NCI-H82 (cell line): ENCODE measurements around the gene OR1Q1.
"Not testable (repeated sequence)": the region's sequence is repeated elsewhere in the genome, so short reads cannot be mapped to it uniquely, and the experiment has no call there.

Source experiments
- DNase-seq: peaks from one replicate; lab custom pipeline; 2025; lab: John Stamatoyannopoulos, UW

OR1Q1 gene, protein sequence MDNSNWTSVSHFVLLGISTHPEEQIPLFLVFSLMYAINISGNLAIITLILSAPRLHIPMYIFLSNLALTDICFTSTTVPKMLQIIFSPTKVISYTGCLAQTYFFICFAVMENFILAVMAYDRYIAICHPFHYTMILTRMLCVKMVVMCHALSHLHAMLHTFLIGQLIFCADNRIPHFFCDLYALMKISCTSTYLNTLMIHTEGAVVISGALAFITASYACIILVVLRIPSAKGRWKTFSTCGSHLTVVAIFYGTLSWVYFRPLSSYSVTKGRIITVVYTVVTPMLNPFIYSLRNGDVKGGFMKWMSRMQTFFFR

DNA sequence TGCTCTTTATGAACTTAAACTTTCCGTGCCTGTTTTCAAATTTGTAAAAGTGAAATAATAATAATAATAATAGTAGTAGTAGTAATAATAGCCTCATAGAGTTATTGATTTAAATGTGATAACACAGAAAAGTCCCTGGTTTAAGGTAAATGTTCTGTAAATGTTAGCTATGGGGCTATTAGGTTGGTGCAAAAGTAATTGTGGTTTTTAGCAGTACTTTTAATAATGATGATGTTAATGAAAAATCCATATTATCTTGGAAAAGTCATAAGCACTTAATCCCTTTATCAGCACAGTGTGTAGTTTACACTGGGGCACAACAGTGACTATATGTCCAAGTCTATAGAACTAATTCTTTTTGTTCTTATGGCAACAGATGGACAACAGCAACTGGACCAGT is at the start of gene OR1Q1:
Gene OR1Q1, plus strand, starts transcription at position 377 of the 400 bp plus-strand sequence. Its CDS starts 0 bp downstream, at position 377.
- no peak for DNase-seq

DNA sequence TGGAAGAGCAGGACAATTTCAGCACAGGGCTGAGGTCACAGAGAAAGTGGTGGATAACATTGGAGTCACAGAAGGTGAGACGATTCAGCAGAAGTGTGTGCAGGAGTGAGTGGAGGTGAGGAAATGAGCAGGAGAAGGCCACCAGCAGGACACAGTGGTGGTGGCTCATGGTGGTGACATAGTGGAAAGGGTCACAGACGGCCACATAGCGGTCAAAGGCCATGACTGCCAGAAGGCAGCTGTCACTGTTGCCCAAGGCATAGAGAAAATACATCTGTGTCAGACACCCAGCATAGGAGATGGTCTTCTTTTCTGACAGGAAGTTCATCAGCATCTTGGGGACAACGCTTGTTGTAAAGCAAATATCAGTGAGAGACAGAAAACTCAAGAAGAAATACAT is 46.6 kb upstream of the OR1Q1 start:
- DNase-seq = no peak

DNA sequence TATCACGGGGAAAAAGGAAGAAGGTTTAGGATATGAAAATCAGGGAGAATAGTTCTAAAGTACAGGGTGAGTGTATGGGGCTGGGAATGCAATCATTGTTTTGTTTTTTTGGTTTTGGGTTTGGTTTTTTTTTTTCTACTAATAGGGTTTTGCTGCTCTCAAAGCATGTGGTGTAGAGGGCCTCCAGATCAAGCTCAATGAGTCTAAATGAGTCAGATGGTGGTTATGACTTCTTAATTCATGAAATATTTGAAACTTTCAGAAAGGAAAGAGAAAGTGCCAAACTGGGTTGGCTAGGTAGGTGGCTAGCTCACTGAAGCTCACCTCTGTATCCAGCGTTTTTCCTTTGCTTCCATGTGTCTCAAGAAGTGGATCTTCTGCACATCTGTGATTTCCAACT is 42.1 kb upstream of the OR1Q1 start:
- DNase-seq = no peak

DNA sequence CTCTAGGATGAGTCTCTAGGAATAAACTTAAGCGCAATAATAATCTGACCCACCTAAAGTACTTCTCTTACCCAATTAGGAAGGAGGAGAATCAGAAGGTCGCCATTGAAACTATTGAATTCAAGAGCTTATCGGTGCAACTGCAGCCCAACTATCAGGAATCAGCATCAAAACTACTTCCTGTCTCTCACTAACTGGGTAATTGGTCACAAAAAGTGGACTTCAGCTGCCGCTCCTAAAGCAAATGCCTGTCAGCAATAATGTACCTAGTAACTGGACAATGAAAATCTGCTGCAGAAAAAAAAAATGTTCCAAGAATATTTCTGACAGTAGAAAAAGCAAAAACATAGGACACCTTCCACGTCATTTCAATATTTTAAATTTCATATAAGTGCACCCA is 34.7 kb upstream of the OR1Q1 start:
- no peak for DNase-seq

DNA sequence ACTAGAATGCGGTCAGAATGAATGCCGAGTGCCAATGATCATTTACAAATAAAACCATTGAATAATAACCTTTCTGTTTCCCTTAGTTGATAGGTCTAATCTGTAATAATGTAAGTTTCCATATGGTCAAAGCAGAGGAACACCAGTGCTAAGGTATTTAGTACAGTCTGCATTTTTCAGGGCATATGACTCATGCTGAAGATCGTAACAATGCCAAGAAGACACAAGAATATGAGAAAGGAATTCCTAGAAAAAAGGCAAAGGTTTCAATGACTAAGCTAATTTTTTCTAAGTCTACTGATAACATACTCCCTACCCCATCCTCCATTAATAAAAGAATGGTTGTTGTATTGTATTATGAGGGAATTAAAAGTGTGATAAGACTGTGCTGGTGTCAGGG is 34.2 kb upstream of the OR1Q1 start:
- DNase-seq = no peak

DNA sequence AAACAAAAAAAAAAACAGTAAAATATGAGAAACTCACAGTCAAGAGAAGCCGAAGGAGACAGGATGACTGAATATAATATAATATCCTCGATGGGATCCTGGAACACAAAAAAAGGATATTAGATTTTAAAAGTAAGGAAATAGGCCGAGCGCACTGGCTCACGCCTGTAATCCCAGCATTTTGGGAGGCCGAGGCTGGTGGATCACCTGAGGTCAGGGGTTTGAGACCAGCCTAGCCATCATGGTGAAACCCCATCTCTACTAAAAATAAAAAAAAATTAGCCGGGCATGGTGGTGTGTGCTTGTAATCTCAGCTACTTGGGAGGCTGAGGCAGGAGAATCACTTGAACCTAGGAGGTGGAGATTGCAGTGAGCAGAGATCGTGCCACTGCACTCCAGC is 31.3 kb upstream of the OR1Q1 start, which contains the start of gene OR1L8:
Gene OR1L8, minus strand, starts transcription at position 101 of the 400 bp plus-strand sequence. CDS start 14,907 bp downstream, outside the sequence.
- DNase-seq = not testable (repeated sequence)

DNA sequence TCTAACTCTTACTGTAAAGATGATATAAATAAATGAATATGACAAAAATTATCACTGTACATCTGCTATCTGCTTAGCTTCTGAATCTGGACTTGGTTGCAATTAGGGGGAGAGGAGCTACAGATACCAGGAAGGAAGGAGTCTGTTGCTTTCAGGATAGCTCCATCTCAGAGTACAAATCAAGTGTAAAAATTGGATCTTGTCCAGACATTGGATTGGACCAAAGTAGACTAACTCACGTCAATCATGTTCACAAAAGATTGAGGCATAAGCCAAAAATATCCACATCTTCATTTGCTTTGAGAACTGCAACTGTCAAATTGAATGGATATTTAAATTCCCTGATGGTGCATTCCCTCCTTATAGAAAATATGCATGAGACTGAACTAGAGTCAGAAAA is 8.8 kb upstream of the OR1Q1 start:
- DNase-seq = no peak

DNA sequence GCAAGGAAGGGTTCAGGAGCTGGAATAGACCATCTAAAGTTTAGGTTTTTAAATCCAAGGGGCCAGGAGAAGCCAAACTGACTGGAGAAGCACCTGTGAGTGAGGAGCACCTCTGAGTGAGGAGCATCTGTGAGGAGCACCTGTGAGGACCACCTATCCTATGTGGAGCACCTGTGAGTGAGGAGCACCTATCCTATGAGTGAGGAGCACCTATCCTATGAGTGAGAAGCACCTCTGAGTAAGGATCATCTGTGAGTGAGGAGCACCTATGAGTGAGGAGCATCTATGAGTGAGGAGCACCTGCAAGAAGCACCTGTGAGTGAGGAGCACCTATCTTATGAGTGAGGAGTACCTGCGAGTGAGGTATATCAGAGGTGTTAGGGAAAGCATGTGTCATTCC is 8.0 kb upstream of the OR1Q1 start:
- no peak for DNase-seq

DNA sequence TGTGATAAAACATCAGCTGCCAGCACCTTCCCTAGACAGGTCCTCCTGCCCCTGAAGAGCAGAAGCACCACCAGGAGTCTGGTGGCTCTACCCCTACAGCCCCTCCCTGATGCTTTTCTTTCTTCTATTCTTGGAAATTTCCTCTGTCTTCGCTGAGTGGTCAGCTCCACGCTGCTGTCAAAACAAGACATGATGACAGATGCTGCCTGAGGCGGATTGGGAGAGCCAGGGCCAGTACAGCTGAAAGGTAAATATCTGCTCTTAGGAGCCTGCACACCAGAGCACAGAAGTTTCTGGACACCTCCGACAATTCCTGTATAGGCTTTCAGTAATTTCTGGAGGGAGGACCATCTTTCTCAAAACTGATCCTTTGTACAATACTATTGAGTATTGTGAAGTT is 4.7 kb upstream of the OR1Q1 start:
- DNase-seq = no peak

DNA sequence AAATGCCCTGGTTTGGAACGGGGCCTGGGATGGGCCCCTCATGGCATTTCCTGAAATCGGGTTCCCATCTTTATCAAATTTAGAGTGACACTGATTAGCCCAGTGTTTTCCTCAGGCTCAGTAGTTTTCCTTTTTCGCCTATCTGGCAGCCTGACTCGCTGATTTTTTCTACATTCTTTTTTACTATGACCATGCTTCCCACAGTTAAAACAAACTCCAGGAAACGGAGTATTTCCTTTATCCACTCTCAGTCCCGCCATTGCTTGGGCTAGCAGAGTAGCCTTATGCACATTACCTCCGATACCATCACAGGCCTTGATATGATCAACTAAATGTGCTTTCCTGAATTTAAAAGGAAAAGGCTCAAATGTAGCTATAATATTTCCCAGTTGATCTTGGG is 5.5 kb downstream of the OR1Q1 start:
- DNase-seq = no peak

DNA sequence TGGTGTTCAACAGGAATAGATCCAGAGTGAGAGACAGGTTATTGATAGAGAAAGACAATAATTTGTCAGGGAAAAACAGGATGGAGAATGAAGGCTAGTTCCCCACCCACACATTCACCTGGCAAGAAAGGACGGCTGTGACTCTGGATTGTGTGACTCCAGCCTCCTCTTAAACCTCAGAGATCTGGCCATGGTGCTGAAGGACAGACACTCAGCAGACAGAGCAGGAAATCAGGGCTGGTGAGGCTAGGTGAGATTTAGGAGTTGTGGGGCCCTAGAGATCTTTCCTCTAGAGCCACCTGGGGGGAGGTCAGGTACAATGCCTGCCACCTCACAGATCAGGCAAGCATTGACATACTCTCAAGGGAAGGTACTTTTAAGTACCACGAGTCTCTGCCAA is 27.7 kb downstream of the OR1Q1 start:
- DNase-seq = no peak

DNA sequence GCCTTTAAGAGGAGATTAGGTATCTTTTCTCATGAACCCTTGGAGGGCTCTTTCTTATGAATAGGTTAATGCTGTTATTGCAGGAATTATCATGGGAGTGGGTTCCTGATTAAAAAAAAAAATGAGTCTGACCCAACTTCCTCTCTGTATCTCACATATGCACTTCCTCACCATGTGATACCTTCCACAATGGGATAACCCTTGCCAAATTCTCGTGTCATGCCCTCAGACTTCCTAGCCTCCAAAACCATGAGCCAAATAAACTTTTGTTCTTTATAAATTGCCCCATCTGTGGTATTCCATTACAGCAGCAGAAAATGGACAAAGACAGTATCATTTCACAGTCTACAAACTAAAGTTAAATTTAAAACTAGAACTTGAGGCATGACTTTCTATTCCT is 41.8 kb downstream of the OR1Q1 start:
- DNase-seq = no peak

DNA sequence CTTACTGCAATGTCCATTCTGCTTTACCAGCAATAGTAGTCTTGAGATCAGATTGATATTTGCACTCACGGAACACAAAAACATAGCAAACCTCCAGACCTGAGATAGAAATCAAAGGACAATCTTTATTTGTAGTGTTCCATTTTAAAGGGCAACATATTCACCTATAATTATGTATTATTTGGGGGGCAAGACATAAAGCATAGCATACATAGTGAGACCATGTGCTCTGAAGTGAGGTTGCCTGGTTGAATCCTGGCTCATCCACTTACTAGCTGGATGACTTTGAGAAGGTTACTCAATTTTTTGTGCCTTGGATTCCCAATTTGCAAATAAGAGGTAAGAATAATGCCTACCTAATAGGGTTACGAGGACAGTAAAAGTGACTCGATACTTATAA is 43.0 kb downstream of the OR1Q1 start, which contains the start of gene OR1B1:
Gene OR1B1, minus strand, starts transcription at position 101 of the 400 bp plus-strand sequence.
- DNase-seq = no peak

DNA sequence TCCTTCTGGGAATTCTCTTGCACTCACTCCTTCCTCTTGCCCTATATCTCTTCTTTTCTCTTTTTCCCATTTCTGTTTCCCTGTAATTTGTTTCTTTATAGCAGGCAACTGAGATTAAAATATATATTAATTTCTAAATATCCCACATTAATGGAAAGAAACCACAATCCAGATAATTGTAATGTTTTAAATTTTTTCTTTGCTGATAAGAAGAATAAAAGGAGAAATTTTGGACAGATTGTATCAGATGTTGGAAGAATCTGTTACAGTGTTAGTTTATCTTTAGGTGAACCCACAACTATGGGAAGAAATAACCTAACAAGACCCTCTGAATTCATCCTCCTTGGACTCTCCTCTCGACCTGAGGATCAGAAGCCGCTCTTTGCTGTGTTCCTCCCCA is 46.9 kb downstream of the OR1Q1 start, which contains the start of gene OR1L1:
Gene OR1L1, plus strand, starts transcription at position 301 of the 400 bp plus-strand sequence. Its CDS starts 0 bp downstream, at position 301.
- no peak for DNase-seq
